Skeletal muscle tissue (tissue), 4 donors: ENCODE data around the gene CDH23. TPM values are rescaled to one million over a fixed set of nuclear protein-coding genes. Genes with fewer than 3 reads are reported as not detected.

ENCODE experiments used
- H3K27ac ChIP-seq: one replicate; pipeline ENCODE4 v1.7.0; 2013; ENCODE audit warnings: mild to moderate bottlenecking, low read depth, low read length, inconsistent platforms
- H3K27me3 ChIP-seq, 3 donors: one replicate each; pipeline ENCODE4 v1.7.0; 2013; ENCODE audit warnings: low read length in 3 of 3; ENCODE audit not compliant: control insufficient read depth in 3 of 3, insufficient read depth in 3 of 3
- H3K36me3 ChIP-seq, 3 donors: one replicate each; pipeline ENCODE4 v1.7.0; 2013; ENCODE audit warnings: low read length in 3 of 3; ENCODE audit not compliant: control insufficient read depth in 3 of 3, insufficient read depth in 3 of 3
- H3K4me1 ChIP-seq, 3 donors: one replicate each; pipeline ENCODE4 v1.7.0; 2013; ENCODE audit warnings: low read length in 3 of 3, mild to moderate bottlenecking in 3 of 3; ENCODE audit not compliant: control insufficient read depth in 3 of 3, insufficient read depth in 3 of 3
- H3K4me3 ChIP-seq, 3 donors: one replicate each; pipeline ENCODE4 v1.7.0; 2013; ENCODE audit warnings: low read length in 3 of 3
- H3K9ac ChIP-seq, 3 donors: one replicate each; pipeline ENCODE4 v1.7.0; 2013; ENCODE audit warnings: low read length in 3 of 3, mild to moderate bottlenecking in 3 of 3, moderate library complexity in 2 of 3, low read depth in 1 of 3
- H3K9me3 ChIP-seq, 3 donors: one replicate each; pipeline ENCODE4 v1.7.0; 2013; ENCODE audit warnings: low read length in 3 of 3; ENCODE audit not compliant: control insufficient read depth in 3 of 3
- total RNA-seq: library from RNA; depleted of rRNA; stranded (reverse); fragments of >200 nt; gene quantifications from one replicate; pipeline ENCODE4 v1.2.3, GENCODE V29; 2014
- donor health status: Osteomylitis.

The CDH23 gene
- total RNA-seq, 1 donor from 2014 or later, result 3.7 TPM

DNA sequence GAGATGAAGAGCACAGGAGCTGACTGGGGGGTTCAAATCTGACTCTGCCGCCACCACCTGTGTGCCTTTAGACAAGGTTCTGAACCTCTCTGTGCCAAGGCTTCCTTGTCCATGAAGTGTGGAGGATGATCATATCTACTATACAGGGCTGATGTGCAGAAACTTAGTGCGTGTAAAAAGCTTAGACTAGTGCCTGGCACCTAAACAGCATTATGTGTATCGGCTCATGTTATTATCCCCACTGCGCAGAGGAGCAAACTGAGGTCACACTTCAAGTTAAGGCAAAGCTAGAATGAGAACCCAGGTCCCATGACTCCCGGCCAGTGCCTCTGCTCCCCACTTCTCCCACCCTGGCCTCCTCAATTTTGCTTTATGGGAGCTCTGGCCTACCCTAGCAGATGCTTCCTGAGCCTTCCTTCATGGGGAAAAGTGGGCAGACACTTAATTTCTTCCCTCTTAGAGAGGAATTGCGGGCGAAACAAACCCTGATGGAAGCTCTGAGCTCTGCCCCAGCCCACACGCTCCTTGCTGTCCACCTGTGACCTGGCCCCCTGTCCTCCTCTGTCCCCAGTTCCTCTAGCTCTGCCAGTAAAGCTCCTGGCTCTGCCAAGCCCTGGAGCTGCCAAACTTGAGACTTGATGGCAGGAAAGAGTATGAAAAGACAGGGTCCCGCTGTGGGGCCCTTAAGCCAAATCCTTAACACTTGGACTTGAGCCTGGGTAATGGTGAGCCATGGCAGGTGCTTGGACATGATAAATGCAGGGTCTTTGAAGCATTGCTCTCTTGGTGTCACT is 71.0 kb downstream of the CDH23 start:
- no peak overlapping the region for H3K27ac ChIP-seq
- H3K4me3 ChIP-seq, result no peak overlapping the region
- H3K27me3 ChIP-seq, result no peaks in the 10 kb centered on the region
- H3K4me1 ChIP-seq, result peaks cover 8 to 18% (median 9%) of the 10 kb centered on the region in 3 donors
- H3K9ac ChIP-seq, result no peak overlapping the region
- H3K9me3 ChIP-seq, result no peaks in the 10 kb centered on the region
- no peaks in the 10 kb centered on the region for H3K36me3 ChIP-seq

GRCh38 chr10:71468363-71469094 is 71.8 kb downstream of the CDH23 start:
- Histone ChIP-seq H3K4me1 (peaks cover 9 to 19% (median 9%) of the 10 kb centered on the region in 3 donors), H3K27me3 (no peaks in the 10 kb centered on the region), H3K36me3 (no peaks in the 10 kb centered on the region), H3K27ac (no peak overlapping the region), H3K4me3 (no peak overlapping the region), H3K9ac (no peak overlapping the region), H3K9me3 (no peaks in the 10 kb centered on the region)

GRCh38 chr10:71471006-71471405 is 74.3 kb downstream of the CDH23 start:
- H3K27ac ChIP-seq, result no peak overlapping the region

GRCh38 chr10:71471957-71472365 is 75.2 kb downstream of the CDH23 start:
- Histone ChIP-seq H3K27me3 (no peaks in the 10 kb centered on the region), H3K9me3 (no peaks in the 10 kb centered on the region), H3K27ac (no peak overlapping the region), H3K4me1 (peaks cover 36 to 52% (median 39%) of the 10 kb centered on the region in 3 donors), H3K36me3 (no peaks in the 10 kb centered on the region), H3K9ac (peak overlapping the region in 1 of 3 donors; percentile 40), H3K4me3 (no peak overlapping the region)

More at GRCh38 chr10:71471006-71471405, 74.3 kb downstream of the CDH23 start:
- Histone ChIP-seq H3K9me3 (no peaks in the 10 kb centered on the region), H3K36me3 (no peaks in the 10 kb centered on the region), H3K4me1 (peaks cover 26 to 42% (median 29%) of the 10 kb centered on the region in 3 donors), H3K27me3 (no peaks in the 10 kb centered on the region), H3K4me3 (no peak overlapping the region), H3K9ac (no peak overlapping the region)

DNA sequence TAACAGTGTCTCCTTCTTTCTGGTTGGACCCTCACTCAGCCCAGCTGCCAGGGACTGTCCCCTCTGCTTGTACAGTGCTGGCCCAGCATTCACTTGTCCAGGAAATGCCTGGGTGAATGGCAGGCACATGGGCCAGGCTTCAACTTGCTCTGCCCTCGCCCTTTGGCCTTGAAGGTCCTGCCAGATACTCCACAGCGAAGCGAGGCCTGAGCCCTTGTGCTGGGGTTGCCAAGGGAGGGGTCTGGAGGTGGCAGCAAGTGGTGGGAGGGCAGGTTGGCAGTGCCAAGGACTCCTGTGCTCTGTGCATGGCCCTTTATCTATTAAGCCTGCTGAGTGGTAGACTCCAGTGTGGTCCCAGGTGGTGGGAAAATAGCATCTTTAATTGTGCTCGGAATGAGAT is 75.7 kb downstream of the CDH23 start:
- H3K9ac ChIP-seq, result peak overlapping the region in 1 of 3 donors; percentile 40
- H3K4me3 ChIP-seq, result no peak overlapping the region
- H3K9me3 ChIP-seq, result no peaks in the 10 kb centered on the region
- peaks cover 38 to 55% (median 40%) of the 10 kb centered on the region in 3 donors for H3K4me1 ChIP-seq
- no peak overlapping the region for H3K27ac ChIP-seq
- no peaks in the 10 kb centered on the region for H3K36me3 ChIP-seq
- no peaks in the 10 kb centered on the region for H3K27me3 ChIP-seq

DNA sequence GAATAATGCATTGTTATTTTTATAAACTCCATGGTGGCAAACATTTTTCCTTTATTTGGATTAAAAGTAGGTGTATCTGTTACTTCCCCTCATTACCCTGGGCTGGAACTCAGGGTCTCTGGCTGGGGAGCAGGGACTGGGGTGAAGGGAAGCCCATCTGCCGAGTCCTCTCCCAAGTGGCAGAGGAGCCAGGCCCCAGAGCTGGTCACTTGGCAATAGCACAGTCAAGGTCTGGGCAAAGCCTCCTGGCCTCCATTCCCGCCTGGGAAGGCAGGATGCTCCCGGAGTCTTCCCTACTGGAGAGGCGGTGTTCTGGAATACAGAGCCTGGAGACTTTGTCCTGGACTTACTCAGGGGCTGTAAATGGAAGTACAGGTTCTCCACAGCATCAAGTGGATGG is 76.2 kb downstream of the CDH23 start:
- Histone ChIP-seq H3K9ac (no peak overlapping the region), H3K36me3 (no peaks in the 10 kb centered on the region), H3K27me3 (no peaks in the 10 kb centered on the region), H3K4me3 (no peak overlapping the region), H3K27ac (no peak overlapping the region), H3K9me3 (no peaks in the 10 kb centered on the region), H3K4me1 (peaks cover 38 to 57% (median 40%) of the 10 kb centered on the region in 3 donors)

- Histone ChIP-seq H3K4me1 (peaks cover 38 to 61% (median 40%) of the 10 kb centered on the region in 3 donors), H3K9ac (no peak overlapping the region), H3K36me3 (no peaks in the 10 kb centered on the region), H3K27me3 (no peaks in the 10 kb centered on the region), H3K27ac (no peak overlapping the region), H3K4me3 (no peak overlapping the region), H3K9me3 (no peaks in the 10 kb centered on the region)
Measured at GRCh38 chr10:71473671-71474599, 77.2 kb downstream of the CDH23 start.

- H3K36me3 ChIP-seq, result no peaks in the 10 kb centered on the region
- H3K9me3 ChIP-seq, result no peaks in the 10 kb centered on the region
- H3K4me1 ChIP-seq, result peaks cover 38 to 61% (median 40%) of the 10 kb centered on the region in 3 donors
- H3K9ac ChIP-seq, result no peak overlapping the region
- no peak overlapping the region for H3K27ac ChIP-seq
- peaks cover 0 to under 1% (median 0%) of the 10 kb centered on the region in 3 donors for H3K27me3 ChIP-seq
- no peak overlapping the region for H3K4me3 ChIP-seq
Measured at GRCh38 chr10:71474702-71475242, 78.1 kb downstream of the CDH23 start.

GRCh38 chr10:71475243-71475871 is 78.6 kb downstream of the CDH23 start:
- Histone ChIP-seq H3K9me3 (no peaks in the 10 kb centered on the region), H3K9ac (peak overlapping the region in 1 of 3 donors; percentile 3), H3K4me1 (peaks cover 38 to 61% (median 40%) of the 10 kb centered on the region in 3 donors), H3K27me3 (peaks cover 0 to 3% (median 0%) of the 10 kb centered on the region in 3 donors), H3K36me3 (no peaks in the 10 kb centered on the region), H3K27ac (no peak overlapping the region), H3K4me3 (no peak overlapping the region)
